ENCODE results near the gene LZIC.

The LZIC gene

DNA sequence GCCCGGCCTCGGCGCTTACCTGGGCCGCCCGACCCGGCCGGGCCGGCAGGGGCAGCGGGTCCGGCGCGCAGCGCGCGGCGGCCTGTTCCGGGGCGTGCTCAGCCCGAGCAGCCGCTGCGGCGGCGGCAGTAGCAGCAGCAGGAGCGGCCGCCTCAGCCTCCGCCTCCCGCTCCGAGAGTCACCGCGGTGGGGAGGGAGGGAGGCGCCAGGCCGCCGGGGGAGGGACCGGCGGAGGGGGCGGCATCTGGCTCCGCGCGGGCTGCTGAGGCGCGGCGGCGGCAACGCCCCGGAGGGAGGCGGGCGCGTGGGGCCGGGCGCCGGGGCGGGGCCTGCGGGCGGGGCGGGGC, 33.1 kb downstream of the LZIC start, which contains the start of gene CTNNBIP1:
Gene CTNNBIP1, minus strand, starts transcription at position 194 of the 347 bp plus-strand sequence. CDS start 38,205 bp downstream, outside the sequence.
- DNase-seq = no peak

- no peak for DNase-seq
Measured at GRCh38 chr1:9909234-9910046, 33.8 kb downstream of the LZIC start.

DNA sequence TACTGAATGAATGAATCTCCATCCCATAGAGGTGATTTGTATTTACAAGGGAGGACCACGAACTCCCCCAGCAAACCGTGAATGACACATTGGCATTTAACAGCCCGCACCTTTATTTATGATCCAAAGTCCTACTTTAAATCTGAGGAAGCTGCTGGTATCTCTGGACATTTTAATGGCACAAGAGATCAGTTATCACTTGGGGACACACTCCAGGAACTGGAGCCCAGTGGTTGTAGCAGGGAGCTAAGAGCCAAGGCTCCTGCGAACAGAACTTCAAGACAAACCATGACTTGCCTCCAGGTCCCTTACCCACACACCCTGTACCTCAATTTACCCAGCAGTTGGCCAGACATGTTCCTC, 34.3 kb downstream of the LZIC start:
- no peak for DNase-seq

GRCh38 chr1:9907441-9907840, 35.8 kb downstream of the LZIC start:
- no peak for DNase-seq

- no peak for DNase-seq
Measured at GRCh38 chr1:9906466-9906865, 36.7 kb downstream of the LZIC start.

DNA sequence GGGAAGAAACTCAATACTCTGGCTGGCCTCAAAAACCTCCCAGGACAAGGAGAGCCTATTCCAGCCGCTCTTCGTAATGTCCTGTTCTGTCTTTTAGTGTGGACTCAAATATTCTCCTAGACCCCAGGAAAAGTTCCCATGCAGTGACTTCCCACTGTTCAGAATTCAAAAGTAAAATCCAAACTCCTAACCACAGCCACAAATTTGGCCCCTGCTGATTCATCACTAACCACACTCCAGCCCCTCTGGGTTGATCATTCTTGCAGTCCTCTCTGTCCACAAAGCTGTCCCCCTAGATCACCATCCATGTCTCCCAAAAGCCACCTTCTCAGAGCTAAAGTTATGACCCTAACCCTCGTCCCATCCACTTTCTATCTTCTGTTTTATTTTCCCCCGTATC, 38.2 kb downstream of the LZIC start:
- DNase-seq = no peak

GRCh38 chr1:9904596-9904995, 38.6 kb downstream of the LZIC start:
- DNase-seq = no peak

DNA sequence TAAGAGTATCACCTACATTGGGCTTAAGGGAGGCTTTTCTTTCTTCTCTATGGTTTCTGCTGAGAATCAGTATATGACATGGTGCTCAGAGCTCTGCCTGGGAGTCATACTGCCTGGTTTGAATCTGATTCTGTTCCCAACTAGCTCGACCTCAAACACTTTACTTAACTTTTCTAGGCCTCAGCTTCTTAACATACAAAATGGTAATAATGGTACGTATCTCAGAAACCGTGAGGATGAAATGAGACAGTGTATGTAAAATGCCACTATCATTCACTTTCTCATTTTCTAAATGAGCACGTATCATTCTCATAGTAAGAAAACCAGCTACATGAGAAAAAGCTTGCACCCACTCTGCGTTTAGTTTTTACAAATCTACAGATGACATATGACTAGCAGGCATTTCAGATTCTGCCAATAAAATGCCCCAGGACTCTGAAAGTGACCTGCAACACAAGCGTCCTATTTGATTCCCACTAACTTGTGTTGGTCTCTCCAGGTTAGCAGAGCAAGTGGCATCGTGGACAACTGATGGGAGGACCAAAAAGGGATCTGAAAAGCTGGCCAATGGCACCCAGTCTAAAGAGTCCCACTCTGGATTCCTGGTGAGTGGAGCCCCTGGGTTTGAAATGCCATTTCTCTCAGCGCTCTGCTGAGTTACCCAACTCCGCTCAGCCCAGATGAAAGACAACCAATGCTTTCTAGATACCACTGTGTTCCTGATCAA, 39.2 kb downstream of the LZIC start:
- DNase-seq = no peak

DNA sequence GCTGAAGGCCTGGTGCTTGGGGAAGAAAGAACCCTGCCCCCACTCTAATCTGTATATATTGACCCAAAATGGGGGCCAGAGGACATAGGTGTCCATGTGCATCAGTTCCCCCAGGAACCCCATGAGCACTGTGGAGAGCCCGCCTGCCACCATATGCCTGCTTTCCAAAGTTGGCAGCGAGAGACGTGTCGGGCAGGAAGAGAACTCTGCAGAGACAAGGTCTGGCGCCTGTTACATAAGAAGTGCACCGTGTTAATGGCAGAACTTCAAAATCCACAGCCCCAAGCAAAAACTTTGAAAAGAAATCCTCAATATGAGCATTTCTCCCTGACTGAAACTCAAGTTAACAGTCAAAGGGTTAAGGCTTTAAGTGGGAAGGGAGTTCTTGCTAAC, 41.1 kb downstream of the LZIC start:
- DNase-seq = no peak

GRCh38 chr1:9901148-9902059, 41.8 kb downstream of the LZIC start:
- DNase-seq = no peak

DNA sequence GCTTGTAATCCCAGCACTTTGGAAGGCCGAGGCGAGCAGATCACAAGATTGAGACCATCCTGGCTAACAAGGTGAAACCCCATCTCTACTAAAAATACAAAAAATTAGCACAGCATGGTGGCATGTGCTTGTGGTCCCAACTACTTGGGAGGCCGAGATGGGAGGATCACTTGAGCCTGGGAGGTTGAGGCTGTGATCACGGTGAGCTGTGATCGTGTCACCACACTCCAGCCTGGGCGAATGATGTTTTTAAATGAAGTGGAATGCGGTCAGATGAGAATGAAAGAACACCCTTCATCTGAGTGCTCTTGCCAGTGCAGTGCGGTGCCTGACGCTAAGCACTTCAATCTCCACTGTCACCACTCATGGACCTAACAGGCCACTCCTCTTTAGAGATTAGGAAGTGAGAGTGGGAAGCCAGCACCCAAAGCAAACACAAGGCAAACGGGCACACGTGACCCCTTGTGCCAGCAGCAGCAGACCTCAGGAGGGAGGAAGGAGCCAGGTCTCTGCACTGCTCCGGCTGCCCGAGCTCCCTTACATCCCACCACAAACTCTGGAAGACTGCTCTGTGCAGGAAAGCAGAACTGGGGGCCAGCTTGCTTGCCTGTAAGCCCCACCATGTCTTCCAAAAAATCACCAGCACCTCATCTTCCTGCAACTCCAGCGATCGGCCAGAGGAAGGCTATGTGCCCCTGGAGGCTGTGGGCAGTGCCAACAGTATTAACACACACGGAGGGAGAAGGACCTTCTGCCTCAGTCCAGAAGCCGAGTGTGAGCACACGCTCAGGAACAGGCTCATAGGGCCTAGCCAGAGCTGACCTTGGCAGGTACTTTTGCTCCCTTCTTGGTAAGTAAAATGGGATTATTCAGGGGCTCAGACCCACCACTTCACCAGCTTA, 42.8 kb downstream of the LZIC start:
- DNase-seq = no peak

- DNase-seq = no peak
Measured at GRCh38 chr1:9894115-9894514, 49.1 kb downstream of the LZIC start.

DNA sequence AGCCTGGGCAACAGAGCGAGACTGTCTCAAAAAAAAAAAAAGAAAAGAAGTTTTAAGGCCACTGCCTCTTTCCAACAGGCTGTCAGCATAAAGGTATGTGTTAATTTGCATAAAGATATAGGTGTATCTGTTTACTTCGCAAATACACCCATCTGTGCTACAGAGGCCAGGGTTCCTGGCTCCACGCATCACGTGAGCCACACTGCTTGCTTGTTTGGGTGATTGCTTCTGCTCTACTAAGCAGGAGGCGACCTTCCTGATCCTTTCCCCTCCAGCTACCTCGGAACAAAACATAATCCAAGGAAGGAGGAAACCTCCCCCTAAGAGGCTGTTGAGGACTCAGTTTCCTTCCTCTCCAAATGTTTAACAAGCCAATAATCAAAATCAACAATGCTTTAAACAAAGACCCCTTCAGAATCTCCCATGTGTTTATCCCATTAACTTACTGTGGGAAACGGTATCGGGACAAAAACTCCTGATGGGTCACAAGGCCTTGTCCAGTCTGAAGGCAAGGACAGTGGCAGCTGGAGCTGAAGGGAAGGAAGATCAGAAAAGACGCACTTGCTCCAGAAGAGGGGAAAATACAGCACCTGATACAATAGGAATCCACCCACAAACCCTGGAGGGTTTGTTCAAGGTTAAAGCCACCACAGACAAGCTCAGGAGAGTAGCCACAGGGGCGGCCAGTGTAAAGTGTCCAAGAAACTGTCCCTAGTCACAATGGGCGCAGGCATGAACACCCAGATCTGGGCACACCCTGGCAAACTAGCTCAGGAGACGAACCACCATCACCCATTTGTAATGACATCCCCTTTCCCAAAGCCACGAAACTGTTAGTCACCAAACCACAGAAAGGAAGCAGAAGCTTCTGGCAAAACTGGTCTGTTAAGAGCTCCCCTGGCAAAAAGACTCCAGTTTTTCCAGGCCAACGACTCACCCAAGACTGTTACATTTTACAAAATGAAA, 50.3 kb downstream of the LZIC start:
- no peak for DNase-seq

- DNase-seq = no peak
Measured at GRCh38 chr1:9891207-9891606, 52.0 kb downstream of the LZIC start.

DNA sequence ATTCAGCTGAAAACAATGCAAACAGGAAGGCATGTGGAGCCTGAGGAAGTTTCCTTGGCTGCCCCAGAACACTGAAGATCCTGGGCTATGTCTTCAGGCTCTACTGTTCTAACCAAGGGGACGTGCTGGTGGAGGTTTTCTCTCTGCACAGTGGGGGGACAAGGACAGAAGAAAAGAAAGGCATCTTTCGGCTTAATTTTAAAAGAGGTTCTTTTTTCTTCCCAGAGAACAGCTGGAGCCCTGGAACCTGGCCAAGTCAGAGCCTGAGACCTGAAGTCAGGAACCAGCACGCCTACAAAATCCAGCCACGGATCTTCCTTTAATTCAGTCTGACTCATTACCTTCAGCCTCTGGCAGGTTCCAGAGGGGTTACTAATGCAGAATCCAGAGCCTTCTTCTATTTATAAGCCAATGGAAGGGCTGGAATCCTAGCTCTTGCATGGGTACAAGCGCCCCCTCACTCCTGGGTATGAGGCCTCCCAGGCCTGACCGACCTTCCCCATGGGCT, 52.9 kb downstream of the LZIC start:
- no peak for DNase-seq

GRCh38 chr1:9889411-9889810, 53.8 kb downstream of the LZIC start:
- no peak for DNase-seq

DNA sequence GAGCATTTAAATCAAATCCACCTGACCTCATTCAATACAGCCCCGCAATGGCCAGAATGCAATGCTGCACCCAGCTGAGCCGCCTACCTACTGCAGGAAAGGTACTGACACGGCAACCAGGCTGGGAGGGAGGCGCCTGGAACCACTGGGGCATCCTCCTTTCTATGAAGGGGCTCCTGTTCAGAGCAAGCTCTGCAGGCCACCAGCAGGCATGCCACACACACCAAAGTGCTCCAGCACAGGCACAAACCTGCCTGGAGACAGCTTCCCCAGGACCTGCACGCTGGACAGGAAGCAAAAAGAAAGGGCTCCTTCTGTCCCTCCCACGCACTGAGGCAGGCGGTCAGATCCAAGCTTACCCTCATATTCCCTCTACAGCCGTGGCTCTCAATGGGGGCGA, 54.3 kb downstream of the LZIC start:
- no peak for DNase-seq

DNA sequence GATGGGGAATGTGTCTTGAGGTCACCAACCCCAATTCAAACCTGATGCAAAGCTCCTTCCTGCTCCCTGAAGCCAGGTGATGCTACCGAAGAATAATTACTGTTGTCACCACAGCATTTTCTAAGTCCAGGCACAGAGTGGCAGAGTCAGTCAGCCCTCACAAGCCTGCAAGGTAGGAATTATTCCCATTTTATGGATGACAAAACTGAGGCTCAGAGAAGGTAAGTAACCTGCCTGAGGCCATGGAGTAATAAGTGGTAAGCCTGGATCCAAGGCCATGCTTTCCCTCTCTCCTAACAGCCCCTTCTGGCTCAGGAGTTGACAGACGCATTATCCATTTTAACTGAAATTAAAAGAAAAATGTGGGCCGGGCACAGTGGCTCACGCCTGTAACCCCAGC, 56.1 kb downstream of the LZIC start:
- no peak for DNase-seq

DNA sequence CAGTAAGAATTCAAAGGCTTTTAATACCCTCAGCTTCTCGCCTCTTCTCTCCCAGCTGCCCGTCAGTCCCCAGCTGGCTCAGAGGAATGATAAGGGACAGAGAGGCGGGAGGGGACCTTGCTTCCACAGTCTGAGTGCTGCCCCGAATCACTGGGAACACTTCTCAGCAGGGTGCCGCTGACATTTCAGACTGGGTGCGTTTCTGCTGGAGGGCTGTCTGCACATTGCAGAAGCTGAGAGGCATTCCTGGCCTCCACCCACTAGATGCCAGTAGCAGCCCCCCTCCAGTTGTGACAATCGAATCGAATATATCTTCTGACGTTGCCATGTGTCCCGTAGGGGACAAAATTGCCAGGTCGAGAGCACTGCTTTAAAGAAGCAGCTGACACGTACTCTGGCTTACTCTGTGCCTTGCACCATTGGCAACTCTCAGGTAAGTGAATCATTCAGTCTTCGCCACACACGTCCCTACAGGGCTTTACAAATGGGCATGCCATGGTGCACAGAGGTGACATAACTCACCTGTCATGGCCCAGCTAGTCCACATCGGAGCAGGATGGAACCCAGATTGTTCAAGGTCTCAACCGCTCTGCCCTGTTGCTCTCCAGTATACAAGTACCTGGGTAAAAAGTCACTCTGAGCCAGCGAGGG, 57.0 kb downstream of the LZIC start:
- DNase-seq = no peak

- no peak for DNase-seq
Measured at GRCh38 chr1:9884805-9885204, 58.4 kb downstream of the LZIC start.
